Stimulated activated CD8-positive, alpha-beta memory T cell treated with anti-CD3 and anti-CD28 coated beads, Interleukin-4, amount 100 ng/mL, for 24 hours (primary cell): ENCODE results near the gene NDUFS2.

Experiments used
- DNase-seq: peaks from one replicate; pipeline ENCODE4 v3.0.0-alpha.2; 2020; ENCODE audit warnings: low read depth

Gene NDUFS2

GRCh38 chr1:161196111-161196510 is 6.1 kb upstream of the NDUFS2 start:
- DNase-seq: no peak

DNA sequence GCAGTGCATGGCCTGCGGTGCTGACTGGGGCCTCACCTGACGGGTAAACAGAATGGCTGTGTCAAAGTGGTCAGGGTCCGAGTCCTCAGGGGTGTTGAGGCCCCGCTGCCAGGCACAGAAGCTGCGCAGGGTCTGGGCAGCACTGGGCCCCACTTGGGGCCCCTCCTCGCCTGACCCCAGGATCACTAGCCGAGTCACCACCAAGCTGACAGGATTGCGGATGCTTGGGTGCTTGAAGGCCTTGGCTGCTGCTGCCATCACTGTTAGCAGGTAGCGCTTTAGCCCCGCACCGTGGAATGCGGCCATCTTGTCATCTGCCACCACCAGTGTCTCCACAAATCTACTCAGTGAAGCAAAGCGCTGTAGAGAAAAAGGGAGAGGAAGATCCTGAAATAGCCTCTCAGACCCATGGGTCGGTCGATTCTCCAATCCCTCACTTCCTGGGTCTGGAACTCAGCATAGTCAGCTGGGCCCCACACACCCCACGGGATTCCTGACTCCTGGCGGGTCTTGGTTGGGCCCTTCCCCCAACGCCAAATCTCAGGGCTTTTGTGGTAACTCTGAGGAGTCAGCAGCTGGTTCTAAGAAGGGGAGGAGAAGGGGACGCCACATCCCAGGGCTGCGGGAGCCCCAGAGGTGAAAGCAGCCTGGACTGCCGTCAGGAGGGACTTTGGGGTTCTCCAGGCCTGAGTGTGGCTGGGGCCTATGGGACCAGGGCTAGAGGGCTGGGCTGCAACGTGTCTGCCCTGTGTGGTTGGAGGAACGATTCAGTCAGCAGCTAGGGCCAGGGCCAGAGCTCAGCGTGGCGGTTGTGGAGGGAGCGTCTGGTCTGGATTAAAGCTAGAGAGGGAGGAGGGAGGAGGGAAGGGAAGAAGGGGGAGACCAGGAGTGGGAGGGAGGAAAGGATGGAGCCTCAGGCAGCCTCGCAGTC is 5.4 kb upstream of the NDUFS2 start:
- no peak for DNase-seq

GRCh38 chr1:161197560-161198193 is 4.5 kb upstream of the NDUFS2 start:
- DNase-seq: no peak

GRCh38 chr1:161198194-161198896 is 3.8 kb upstream of the NDUFS2 start:
- DNase-seq: no peak

GRCh38 chr1:161198897-161199431 is 3.2 kb upstream of the NDUFS2 start, which contains the start of gene ADAMTS4:
ADAMTS4 (minus strand) TSS chr1:161199054; CDS start chr1:161198627, 427 bp downstream.
- no peak for DNase-seq

DNA sequence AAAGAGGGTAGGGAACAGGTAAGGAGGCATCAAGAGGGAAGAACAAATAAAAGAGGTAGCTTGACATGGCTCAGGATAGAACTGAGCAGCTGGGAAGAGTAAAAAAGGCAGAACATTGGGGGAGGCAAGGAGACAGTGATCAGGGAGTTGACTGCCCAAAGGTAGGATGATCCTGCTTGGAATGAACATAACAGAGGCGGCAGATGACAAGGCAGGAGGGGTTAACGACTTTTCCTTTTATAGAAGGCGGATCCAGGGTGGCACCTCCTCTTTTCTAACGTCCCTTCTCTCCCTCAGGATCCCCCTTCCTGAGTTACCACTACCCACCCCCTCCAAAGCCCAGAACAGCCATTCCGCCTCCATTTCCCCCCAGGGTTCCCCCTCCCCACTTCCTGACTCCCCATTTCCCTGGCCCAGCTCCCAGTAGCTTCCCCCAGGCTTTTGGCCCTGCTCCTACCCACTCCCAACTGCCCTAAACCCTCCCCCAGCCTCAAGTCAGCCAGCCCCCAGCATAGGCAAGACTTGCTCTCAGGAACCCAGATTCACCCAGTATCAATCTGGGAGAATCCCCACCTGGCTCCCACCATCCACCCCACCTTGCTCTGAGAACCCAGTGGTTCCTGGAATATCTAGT is 2.5 kb upstream of the NDUFS2 start:
- no peak for DNase-seq

GRCh38 chr1:161200421-161200991 is 1.7 kb upstream of the NDUFS2 start:
- DNase-seq: no peak

- DNase-seq: no peak
Observed at GRCh38 chr1:161200992-161201835, 953 bp upstream of the NDUFS2 start.

DNA sequence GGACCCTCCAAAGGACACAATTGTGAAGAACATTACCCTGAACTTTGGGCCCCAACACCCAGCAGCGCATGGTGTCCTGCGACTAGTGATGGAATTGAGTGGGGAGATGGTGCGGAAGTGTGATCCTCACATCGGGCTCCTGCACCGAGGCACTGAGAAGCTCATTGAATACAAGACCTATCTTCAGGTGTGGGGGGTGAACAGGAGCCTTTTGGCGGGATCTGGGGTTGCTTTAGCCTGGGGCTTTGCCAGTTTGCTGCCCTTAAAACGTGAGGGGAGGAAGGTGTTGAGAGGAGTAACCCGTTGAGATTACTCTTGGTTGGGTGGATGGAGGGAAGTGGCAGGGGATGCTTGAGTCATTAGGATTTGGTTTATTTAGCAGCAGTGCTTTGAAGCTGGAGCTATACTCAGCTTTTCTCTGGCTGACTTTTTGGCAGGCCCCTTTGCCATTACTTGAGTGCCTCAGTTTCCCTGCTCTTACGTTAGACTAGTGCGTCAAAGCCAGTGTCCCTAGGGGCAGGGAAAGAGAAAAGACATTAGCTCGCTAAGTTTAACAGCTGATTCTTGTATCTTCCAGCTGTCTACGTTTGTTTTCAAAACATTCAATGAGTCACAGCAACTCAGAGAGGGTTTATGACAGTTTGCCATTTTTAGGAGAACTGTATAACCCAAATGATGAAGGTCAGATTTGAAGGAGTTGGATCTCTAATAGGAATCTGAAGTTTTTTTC is 4.4 kb downstream of the NDUFS2 start:
- no peak for DNase-seq

DNA sequence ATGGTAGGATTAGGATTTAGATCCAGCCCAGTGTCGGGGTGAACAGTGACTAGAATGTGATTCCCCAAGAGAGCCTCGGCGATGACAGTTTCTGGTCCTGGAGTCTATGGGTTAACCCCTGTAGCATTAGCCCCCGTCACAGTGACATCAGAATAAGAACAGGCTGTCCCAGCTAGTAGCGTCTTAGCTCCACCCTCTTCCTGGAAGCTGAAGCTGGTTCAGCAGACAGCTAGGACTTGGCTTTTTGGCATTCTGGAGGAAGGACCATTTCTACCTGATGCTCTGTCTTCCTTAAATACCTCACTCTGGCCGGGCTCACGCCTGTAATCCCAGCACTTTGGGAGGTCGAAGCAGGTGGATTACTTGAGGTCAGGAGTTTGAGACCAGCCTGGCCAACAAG is 5.0 kb downstream of the NDUFS2 start:
- DNase-seq: no peak

- peak; percentile 62 for DNase-seq
Observed at GRCh38 chr1:161209790-161210409, 7.7 kb downstream of the NDUFS2 start.

GRCh38 chr1:161214369-161214768 is 12.2 kb downstream of the NDUFS2 start:
- DNase-seq: no peak

GRCh38 chr1:161215076-161215475 is 12.9 kb downstream of the NDUFS2 start, which contains the start of gene FCER1G:
FCER1G (plus strand) TSS chr1:161215295; CDS start chr1:161215322, 27 bp downstream.
- DNase-seq: no peak

GRCh38 chr1:161216945-161217712 is 15.0 kb downstream of the NDUFS2 start:
- DNase-seq: no peak

- no peak for DNase-seq
Observed at GRCh38 chr1:161217831-161218230, 15.7 kb downstream of the NDUFS2 start.

DNA sequence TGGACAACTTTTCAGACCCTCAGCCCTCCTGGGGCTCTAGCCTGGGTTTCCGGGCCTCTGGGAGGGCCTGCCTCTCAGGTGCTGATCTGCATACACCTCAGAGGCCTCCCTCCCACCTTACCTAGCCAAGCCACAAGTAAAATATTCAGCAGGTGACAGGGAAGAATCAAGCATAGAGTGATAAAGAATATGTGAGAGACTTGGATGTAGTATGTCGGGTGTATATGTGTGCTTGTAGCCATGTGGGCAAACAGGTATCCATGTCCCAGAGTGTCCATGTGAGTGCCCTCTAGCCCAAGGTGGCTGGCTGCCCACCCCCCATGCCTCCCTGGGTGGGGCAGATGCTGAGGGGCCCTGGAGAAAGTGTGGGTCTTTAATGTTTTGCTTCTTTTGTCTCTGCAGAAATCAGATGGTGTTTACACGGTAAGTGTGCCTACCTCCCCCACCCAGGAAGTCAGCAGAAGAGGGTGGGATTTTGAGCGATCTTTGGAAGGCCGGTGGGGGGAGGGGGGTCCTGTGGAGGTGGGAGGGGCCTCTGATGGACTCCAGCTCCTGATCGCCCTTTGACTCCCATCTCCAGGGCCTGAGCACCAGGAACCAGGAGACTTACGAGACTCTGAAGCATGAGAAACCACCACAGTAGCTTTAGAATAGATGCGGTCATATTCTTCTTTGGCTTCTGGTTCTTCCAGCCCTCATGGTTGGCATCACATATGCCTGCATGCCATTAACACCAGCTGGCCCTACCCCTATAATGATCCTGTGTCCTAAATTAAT is 16.3 kb downstream of the NDUFS2 start:
- no peak for DNase-seq

DNA sequence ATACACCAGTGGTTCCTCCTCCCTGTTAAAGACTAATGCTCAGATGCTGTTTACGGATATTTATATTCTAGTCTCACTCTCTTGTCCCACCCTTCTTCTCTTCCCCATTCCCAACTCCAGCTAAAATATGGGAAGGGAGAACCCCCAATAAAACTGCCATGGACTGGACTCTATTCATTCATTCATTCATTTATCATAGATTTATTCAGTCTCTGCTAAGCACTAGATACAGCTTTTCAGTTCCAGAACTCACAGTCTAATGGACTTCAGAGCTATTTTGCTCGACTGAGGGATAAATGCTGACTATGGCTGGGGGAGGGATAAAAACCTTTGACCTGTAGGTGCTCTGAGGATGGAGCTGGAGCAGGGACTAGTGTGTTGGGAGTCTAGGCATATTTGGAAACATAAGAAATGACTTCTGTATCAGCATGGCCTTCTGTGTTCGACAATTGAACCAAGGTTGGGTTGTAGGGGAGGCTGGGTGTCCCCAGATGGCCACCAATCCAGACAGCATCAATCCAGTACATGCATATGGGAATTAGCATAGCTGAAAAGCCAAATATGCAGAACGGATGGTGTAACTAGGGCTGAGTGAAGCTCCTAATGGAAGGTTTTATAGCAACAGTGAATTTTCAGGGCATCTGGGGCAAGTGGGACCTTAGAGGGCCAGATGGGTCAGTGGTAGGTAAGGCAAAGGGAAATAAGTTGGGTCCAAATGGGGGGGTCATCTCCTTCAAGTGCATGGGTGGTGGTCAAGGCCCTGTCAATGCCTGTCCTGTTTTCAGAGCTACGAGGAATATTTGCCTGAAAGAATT is 17.1 kb downstream of the NDUFS2 start:
- no peak for DNase-seq
